Endothelial cell of umbilical vein (primary cell): ENCODE results near the gene EFCAB13. TPM values are rescaled to one million over a fixed set of nuclear protein-coding genes. Genes with fewer than 3 reads are reported as not detected.

Source experiments
- BruUV-seq: library from RNA; stranded (reverse); fragments of 400-500 nt; replicated peaks from 2 replicates; lab custom pipeline; 2021; lab: Mats Ljungman, UMichigan
- CTCF ChIA-PET: fragments of 300-600, 350-600 bp; sonication (Branson Sonifier 250); formaldehyde crosslinking; loops from one replicate; lab custom pipeline; 2021; ENCODE audit warnings: antibody characterized with exemption, inconsistent platforms; lab: Charles Lee
- POLR2A ChIA-PET: fragments of 300-600, 350-600 bp; sonication (Branson Sonifier 250); formaldehyde crosslinking; loops from one replicate; lab custom pipeline; 2021; ENCODE audit warnings: antibody characterized with exemption, inconsistent platforms; lab: Charles Lee
- DNase-seq: peaks from one replicate; pipeline ENCODE4 v3.0.0-alpha.2; 2011; ENCODE audit warnings: low read depth, low spot score
- FAIRE-seq: peaks from 2 replicates; lab custom pipeline; 2011; peaks lifted over from hg19 to GRCh38; lab: Jason Lieb, UNC
- H2AFZ ChIP-seq: 2 replicates; pipeline ENCODE4 v1.6.0; 2012; ENCODE audit warnings: low read depth, low read length, control low read depth, inconsistent platforms
- H3K27ac ChIP-seq: 2 replicates; pipeline ENCODE4 v1.5.1; 2011; ENCODE audit warnings: low read depth, mild to moderate bottlenecking, control low read depth, low read length, moderate library complexity; ENCODE audit not compliant: insufficient read depth
- H3K27me3 ChIP-seq, 2 experiments: 2 replicates each; pipeline versions ENCODE4 v1.6.0 to v1.6.1; 2011; ENCODE audit warnings: low read length in 2 of 2, mixed read lengths in 1 of 2; ENCODE audit not compliant: control insufficient read depth in 2 of 2, insufficient read depth in 2 of 2
- H3K36me3 ChIP-seq, 2 experiments: 2 replicates in 1 of 2; 3 replicates in 1 of 2; pipeline ENCODE4 v1.5.1; 2011; ENCODE audit warnings: low read length in 2 of 2, mild to moderate bottlenecking in 1 of 2, moderate library complexity in 1 of 2; ENCODE audit not compliant: control insufficient read depth in 2 of 2, insufficient read depth in 2 of 2; ENCODE audit errors: extremely low read depth in 1 of 2
- H3K4me1 ChIP-seq: 3 replicates; pipeline ENCODE4 v1.5.1; 2011; ENCODE audit warnings: mild to moderate bottlenecking, low read length; ENCODE audit not compliant: control insufficient read depth, insufficient read depth; ENCODE audit errors: extremely low read depth
- H3K4me2 ChIP-seq: 2 replicates; pipeline ENCODE4 v1.6.1; 2011; ENCODE audit warnings: low read length, control low read depth, mixed read lengths; ENCODE audit not compliant: insufficient read depth
- H3K4me3 ChIP-seq, 3 experiments: fragments of 200-600 bp in 1 of 3; sonication (generic), shearing (Covaris generic) in 1 of 3; replicated peaks in 1 of 3; 2 replicates each; pipeline ENCODE4 v1.5.1; 2011 to 2016; ENCODE audit warnings: control low read depth in 3 of 3, low read length in 3 of 3, mild to moderate bottlenecking in 2 of 3, inconsistent platforms in 1 of 3, low read depth in 1 of 3, moderate library complexity in 1 of 3; ENCODE audit not compliant: insufficient read depth in 1 of 3
- H3K79me2 ChIP-seq: 2 replicates; pipeline ENCODE4 v1.6.0; 2012; ENCODE audit warnings: low read length, inconsistent platforms; ENCODE audit not compliant: control insufficient read depth, insufficient read depth
- H3K9ac ChIP-seq: replicated peaks from 2 replicates; pipeline ENCODE3; 2011; ENCODE audit warnings: low read length, control low read depth; ENCODE audit not compliant: insufficient read depth; ENCODE audit errors: extremely low read depth
- H3K9me1 ChIP-seq: replicated peaks from 3 replicates; pipeline ENCODE4 v1.6.0; 2011; ENCODE audit warnings: mild to moderate bottlenecking, low read length; ENCODE audit not compliant: control insufficient read depth, insufficient read depth; ENCODE audit errors: extremely low read depth
- H3K9me3 ChIP-seq: replicated peaks from 2 replicates; pipeline ENCODE4 v1.5.1; 2012; ENCODE audit warnings: low read length, inconsistent platforms; ENCODE audit not compliant: control insufficient read depth, insufficient read depth
- H4K20me1 ChIP-seq: replicated peaks from 2 replicates; pipeline ENCODE3; 2011; ENCODE audit warnings: mild to moderate bottlenecking, low read length; ENCODE audit not compliant: control insufficient read depth, insufficient read depth; ENCODE audit errors: extremely low read depth
- CTCF ChIP-seq, 2 donors: IDR thresholded peaks; 1 replicate in 1 of 2; 2 replicates in 1 of 2; pipeline ENCODE4 v1.5.1; 2011; ENCODE audit warnings: low read length in 2 of 2, mild to moderate bottlenecking in 2 of 2, moderate library complexity in 2 of 2, control low read depth in 1 of 2, inconsistent platforms in 1 of 2, low read depth in 1 of 2; ENCODE audit not compliant: insufficient read depth in 1 of 2; ENCODE audit errors: extremely low read depth in 1 of 2
- EZH2 ChIP-seq: IDR thresholded peaks from 2 replicates; pipeline ENCODE4 v1.6.1; 2012; ENCODE audit warnings: borderline replicate concordance, low read depth, mild to moderate bottlenecking, moderate library complexity, low read length, inconsistent platforms; ENCODE audit not compliant: severe bottlenecking
- FOS ChIP-seq: IDR thresholded peaks from 2 replicates; pipeline ENCODE4 v1.6.1; 2011; ENCODE audit warnings: mild to moderate bottlenecking, low read length, moderate library complexity, borderline replicate concordance; ENCODE audit not compliant: insufficient read depth
- GATA2 ChIP-seq: IDR thresholded peaks from 2 replicates; pipeline ENCODE4 v1.7.0; 2011; ENCODE audit warnings: low read depth, mild to moderate bottlenecking, moderate library complexity, mixed read lengths, low read length; ENCODE audit not compliant: insufficient read length, insufficient read depth
- JUN ChIP-seq: IDR thresholded peaks from 2 replicates; pipeline ENCODE4 v1.6.1; 2011; ENCODE audit warnings: borderline replicate concordance, low read depth; ENCODE audit not compliant: insufficient read length, insufficient read depth
- MAX ChIP-seq: IDR thresholded peaks from 2 replicates; pipeline ENCODE4 v1.6.1; 2011; ENCODE audit not compliant: insufficient read depth, insufficient read length
- MYC ChIP-seq: IDR thresholded peaks from one replicate; pipeline ENCODE4 v1.6.1; 2011; ENCODE audit warnings: mild to moderate bottlenecking, low read depth, low read length
- POLR2A ChIP-seq: IDR thresholded peaks from 2 replicates; pipeline ENCODE4 v1.6.1; 2012; ENCODE audit warnings: low read depth, mild to moderate bottlenecking, control low read depth, low read length
- POLR2AphosphoS5 ChIP-seq: IDR thresholded peaks from 2 replicates; pipeline ENCODE4 v1.6.1; 2012; ENCODE audit warnings: low read depth, mild to moderate bottlenecking, control low read depth, low read length, moderate library complexity; ENCODE audit not compliant: insufficient read depth
- dilution Hi-C: fragments of 300-500 bp; cut with MboI; formaldehyde crosslinking; loops from one replicate; pipeline ENCODE4 v1.15.0; 2019; ENCODE audit warnings: low sequenced_read_pairs; ENCODE audit not compliant: extremely low pct_ligation_motif_present
- intact Hi-C: fragments of 100-400 bp; cut with micrococcal nuclease; formaldehyde crosslinking; loops from one replicate; pipeline ENCODE4 v1.10.0; 2022
- polyA plus RNA-seq, 4 experiments: library from polyadenylated mRNA; depleted of rRNA in 3 of 4; stranded (reverse) in 3 of 4; unstranded in 1 of 4; fragments of >200 nt; gene quantifications; 2 replicates each; pipeline versions ENCODE4 v1.2.1 to v1.2.3, GENCODE V29; 2011 to 2012; ENCODE audit warnings: missing spikeins in 1 of 4
- total RNA-seq: library from RNA; stranded (reverse); gene quantifications from 2 replicates; pipeline ENCODE4 v1.2.3, GENCODE V29; 2021

The EFCAB13 gene
- total and polyA plus RNA-seq, 2 donors (not counting 3 experiments of a cell fraction or from before 2014, with no cell fraction given), result 0.86 to 12.9 TPM

GRCh38 chr17:47401100-47401499 is 77.3 kb downstream of the EFCAB13 start:
- H4K20me1 ChIP-seq, result no peaks in the 10 kb centered on the region
- CTCF ChIA-PET, result interaction anchor here (1.2 kb wide), 1 partner anchor 215 kb away, joined by 3 read pairs; no protein-coding TSS in a partner anchor
- no peak overlapping the region for H2AFZ ChIP-seq
- H3K79me2 ChIP-seq, result no peaks in the 10 kb centered on the region
- H3K9ac ChIP-seq, result no peak overlapping the region
- no peaks in the 10 kb centered on the region for H3K9me1 ChIP-seq
- intact Hi-C loops (no loop called here), dilution Hi-C loops (no loop called here)
- no peak overlapping the region for H3K4me2 ChIP-seq
- no peaks in the 10 kb centered on the region for H3K36me3 ChIP-seq
- no peaks in the 10 kb centered on the region for H3K27me3 ChIP-seq
- TF ChIP-seq JUN (no peak), EZH2 (no peak), GATA2 (no peak), POLR2A (no peak), FOS (no peak), CTCF (IDR thresholded peaks at IDR 0.05; ENCODE audit: extremely low read depth in 1 of 2, insufficient read depth in 1 of 2, low read depth in 1 of 2, low read length in 2 of 2) (no peak)
- DNase-seq, result no peak
- no peak overlapping the region for H3K27ac ChIP-seq
- no peaks in the 10 kb centered on the region for H3K4me1 ChIP-seq
- POLR2A ChIA-PET, result no interaction called here
- FAIRE-seq, result no peak
- no TSS peak for BruUV-seq
- H3K9me3 ChIP-seq, result no peaks in the 10 kb centered on the region
- H3K4me3 ChIP-seq, result no peak overlapping the region

- H3K79me2 ChIP-seq, result no peaks in the 10 kb centered on the region
- no peaks in the 10 kb centered on the region for H3K9me1 ChIP-seq
- dilution Hi-C loops, result no loop called here
- H3K4me1 ChIP-seq, result no peaks in the 10 kb centered on the region
- no peak overlapping the region for H3K27ac ChIP-seq
- H2AFZ ChIP-seq, result no peak overlapping the region
- intact Hi-C loops, result no loop called here
- DNase-seq, result no peak
- no peak for FAIRE-seq
- H3K4me2 ChIP-seq, result no peak overlapping the region
- no peaks in the 10 kb centered on the region for H3K9me3 ChIP-seq
- H3K36me3 ChIP-seq, result no peaks in the 10 kb centered on the region
- no peak overlapping the region for H3K9ac ChIP-seq
- BruUV-seq, result no TSS peak
- no peak for TF ChIP-seq GATA2
- no peak for TF ChIP-seq MYC
- no peak for TF ChIP-seq FOS
- TF ChIP-seq POLR2A, result no peak
- TF ChIP-seq EZH2, result no peak
- no peak for TF ChIP-seq JUN
- no peak for TF ChIP-seq CTCF (IDR thresholded peaks at IDR 0.05; ENCODE audit: extremely low read depth in 1 of 2, insufficient read depth in 1 of 2, low read depth in 1 of 2, low read length in 2 of 2)
- no peak for TF ChIP-seq MAX
- TF ChIP-seq POLR2AphosphoS5, result no peak
- no peaks in the 10 kb centered on the region for H3K27me3 ChIP-seq
- ChIA-PET POLR2A (no interaction called here), CTCF (no interaction called here)
- H4K20me1 ChIP-seq, result no peaks in the 10 kb centered on the region
- no peak overlapping the region for H3K4me3 ChIP-seq
Observed at GRCh38 chr17:47404006-47404405, 80.3 kb downstream of the EFCAB13 start.
